ENCODE results near the gene CBLL2.
"Not testable (repeated sequence)": the region's sequence is repeated elsewhere in the genome, so short reads cannot be mapped to it uniquely, and the experiment has no call there.

Gene CBLL2

DNA sequence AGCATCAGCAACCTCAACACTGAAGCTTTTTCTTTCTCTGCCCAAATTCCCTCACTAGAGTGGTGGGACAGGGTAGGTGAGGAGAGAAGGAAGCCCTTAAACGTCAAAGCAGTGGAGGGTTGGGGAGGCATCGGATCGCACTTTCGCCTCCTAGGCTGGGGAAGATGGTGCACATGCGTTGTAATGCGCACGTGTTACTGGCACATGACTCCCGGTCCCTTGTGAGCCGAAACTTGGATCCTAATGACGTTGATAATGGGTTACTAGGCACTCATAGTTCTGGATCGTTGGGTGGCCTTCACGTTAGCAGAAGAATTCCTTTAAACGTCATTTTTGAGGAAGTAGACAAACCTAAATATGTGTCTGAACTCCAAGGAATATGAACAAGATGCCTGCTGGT is at the start of gene CBLL2:
Gene CBLL2, plus strand, starts transcription at position 301 of the 400 bp plus-strand sequence. Its CDS starts 79 bp downstream, at position 380.
- DNase-seq (ENCODE audit: low read depth in 2 of 2, low spot score in 1 of 2), result no peak

- DNase-seq (ENCODE audit: low read depth in 2 of 2, low spot score in 1 of 2), result no peak
These were observed 38.3 kb upstream of the CBLL2 start for GRCh38 chrX:22234380-22234779.

DNA sequence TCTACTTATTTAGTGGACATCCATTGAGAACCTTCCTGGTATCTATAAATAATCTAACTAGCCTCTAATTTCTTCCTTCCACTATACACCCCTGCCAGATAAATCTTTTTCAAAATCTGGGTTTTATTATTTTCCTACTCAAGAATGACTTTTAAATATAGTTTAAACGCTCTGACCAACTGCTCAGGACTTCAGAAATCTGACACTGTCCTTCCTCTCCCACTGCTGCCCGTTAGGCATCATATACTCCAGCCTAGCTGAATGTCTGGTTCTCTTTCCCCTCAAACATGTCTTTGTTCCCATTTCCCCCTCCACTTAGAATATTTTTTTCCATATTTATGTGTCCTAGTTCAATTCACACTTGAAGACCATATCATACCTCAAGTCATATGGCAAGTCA is 35.2 kb upstream of the CBLL2 start:
- no peak for DNase-seq (ENCODE audit: low read depth in 2 of 2, low spot score in 1 of 2)

DNA sequence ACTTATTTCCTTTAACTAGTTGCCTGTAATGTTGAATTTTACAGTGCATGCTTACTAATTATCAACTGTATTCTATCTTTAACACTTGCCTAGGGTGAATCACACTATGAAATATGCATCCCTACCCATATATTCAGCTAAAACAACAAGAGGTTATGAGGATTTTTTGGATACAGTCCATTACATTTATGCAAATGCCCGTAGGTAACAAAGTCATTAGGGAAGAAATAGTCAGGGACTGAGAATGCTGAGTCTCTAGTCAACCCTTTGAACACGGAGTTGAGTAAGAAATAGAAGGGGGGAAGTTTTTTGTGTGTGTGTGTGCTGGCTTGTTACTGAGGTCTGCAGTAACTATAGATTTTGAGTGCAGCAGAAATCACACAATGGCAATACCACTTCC is 26.1 kb upstream of the CBLL2 start:
- DNase-seq (ENCODE audit: low read depth in 2 of 2, low spot score in 1 of 2), result no peak

GRCh38 chrX:22247169-22247568 is 25.5 kb upstream of the CBLL2 start:
- DNase-seq (ENCODE audit: low read depth in 2 of 2, low spot score in 1 of 2), result no peak

GRCh38 chrX:22248401-22248800 is 24.3 kb upstream of the CBLL2 start:
- DNase-seq (ENCODE audit: low read depth in 2 of 2, low spot score in 1 of 2), result no peak

DNA sequence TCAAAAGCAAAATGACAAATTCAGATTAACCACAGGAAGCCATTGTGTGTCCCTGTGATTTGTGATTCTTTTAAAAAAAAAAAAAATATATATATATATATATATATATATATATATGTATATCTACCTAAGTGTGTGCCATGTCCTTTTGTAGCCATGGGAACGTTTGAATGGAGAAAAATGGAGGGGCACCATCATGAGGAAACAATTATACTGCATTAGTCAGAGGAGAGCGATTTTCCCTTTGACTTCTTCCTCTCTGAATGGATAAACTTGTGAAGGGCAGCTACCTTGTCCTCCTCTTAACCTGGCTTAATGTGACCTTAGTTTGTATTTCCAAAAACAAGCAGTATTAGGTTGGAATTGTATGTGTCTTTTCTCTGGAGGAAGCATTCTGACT is 23.3 kb upstream of the CBLL2 start:
- DNase-seq (ENCODE audit: low read depth in 2 of 2, low spot score in 1 of 2), result no peak

DNA sequence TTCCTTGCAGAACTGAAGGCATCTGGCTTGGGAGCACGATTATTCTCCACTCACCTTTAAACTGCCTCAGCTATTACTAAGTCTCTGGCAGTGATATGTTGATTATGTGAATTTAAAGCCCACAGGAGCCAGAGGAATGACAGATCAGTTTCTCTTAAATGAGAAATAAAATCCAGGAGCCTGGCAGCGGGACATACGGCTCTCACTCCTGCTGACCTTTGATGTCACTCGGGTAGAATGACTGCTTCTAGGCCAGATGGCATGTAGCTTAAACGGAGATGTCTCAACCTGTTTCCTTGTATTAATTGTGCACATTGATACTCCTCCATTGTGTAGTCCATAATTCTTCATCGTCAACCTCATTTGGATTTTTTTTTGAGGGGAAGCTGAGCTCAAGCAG is 4.0 kb upstream of the CBLL2 start:
- no peak for DNase-seq (ENCODE audit: low read depth in 2 of 2, low spot score in 1 of 2)

- DNase-seq (ENCODE audit: low read depth in 2 of 2, low spot score in 1 of 2), result no peak
These were observed 1.1 kb downstream of the CBLL2 start for GRCh38 chrX:22273714-22274317.

- DNase-seq (ENCODE audit: low read depth in 2 of 2, low spot score in 1 of 2), result no peak
These were observed 4.1 kb downstream of the CBLL2 start for GRCh38 chrX:22276781-22277180.

- no peak for DNase-seq (ENCODE audit: low read depth in 2 of 2, low spot score in 1 of 2)
These were observed 5.7 kb downstream of the CBLL2 start for GRCh38 chrX:22278375-22278774.

GRCh38 chrX:22289209-22289608 is 16.5 kb downstream of the CBLL2 start:
- not testable (repeated sequence) for DNase-seq (ENCODE audit: low read depth in 2 of 2, low spot score in 1 of 2)

DNA sequence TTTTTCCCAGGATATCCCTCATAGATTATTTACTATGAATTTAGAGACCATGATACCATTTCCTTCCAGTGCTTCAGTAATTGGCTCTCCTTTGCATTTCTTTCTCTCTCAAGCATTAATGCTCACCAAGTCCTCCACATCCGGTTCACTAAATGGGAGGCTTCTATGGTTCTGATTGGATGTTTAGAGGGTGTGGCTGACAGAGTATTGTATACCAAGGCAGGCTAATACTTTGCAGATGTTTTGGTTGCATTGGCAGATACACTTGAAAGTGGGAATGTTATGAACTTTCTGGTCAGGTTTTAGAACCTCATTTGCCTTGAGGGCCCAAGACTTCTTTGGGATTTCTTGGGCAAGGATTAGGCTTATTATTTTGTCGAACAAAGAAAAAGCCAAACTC is 24.2 kb downstream of the CBLL2 start:
- no peak for DNase-seq (ENCODE audit: low read depth in 2 of 2, low spot score in 1 of 2)

- no peak for DNase-seq (ENCODE audit: low read depth in 2 of 2, low spot score in 1 of 2)
These were observed 27.4 kb downstream of the CBLL2 start for GRCh38 chrX:22300130-22300529.

DNA sequence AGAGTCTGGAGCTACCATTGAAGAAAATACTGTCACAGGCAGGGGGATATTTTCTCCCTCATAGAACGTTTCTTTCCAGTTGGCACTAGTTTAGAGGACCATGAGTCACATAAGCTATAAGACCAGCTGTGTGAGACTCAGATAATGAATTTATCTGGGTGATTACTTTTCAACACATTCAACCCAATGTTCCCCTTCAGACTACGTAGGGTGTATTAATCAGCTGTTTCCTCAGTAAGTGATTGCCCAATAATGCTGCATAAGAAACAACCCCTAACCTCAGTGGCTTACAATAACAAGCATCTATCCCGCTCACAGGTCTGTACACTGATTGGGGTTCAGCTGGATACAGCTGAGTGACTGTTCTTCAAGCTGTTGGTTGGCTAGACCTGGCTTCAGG is 38.1 kb downstream of the CBLL2 start:
- no peak for DNase-seq (ENCODE audit: low read depth in 2 of 2, low spot score in 1 of 2)

- no peak for DNase-seq (ENCODE audit: low read depth in 2 of 2, low spot score in 1 of 2)
These were observed 41.1 kb downstream of the CBLL2 start for GRCh38 chrX:22313766-22314165.

DNA sequence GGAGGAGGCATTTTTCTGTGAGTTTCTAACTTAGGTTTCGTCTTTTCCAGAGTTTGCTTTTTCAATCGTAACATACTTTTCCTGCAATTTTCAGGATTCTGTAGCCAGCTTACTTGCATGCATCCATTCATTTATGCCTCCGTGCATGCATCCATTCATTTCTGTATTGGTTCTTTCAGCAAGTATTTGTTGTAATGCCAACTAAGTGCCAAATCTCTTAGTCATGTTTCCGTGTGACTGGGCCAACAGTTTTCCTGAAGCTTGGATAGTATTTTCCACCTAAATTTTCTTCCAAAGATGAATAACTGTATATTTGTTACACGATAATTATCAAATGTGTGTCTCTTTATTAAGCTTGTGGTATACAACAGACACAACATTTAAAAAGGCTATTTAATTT is 41.5 kb downstream of the CBLL2 start:
- DNase-seq (ENCODE audit: low read depth in 2 of 2, low spot score in 1 of 2), result no peak

GRCh38 chrX:22314692-22315091 is 42.0 kb downstream of the CBLL2 start:
- DNase-seq (ENCODE audit: low read depth in 2 of 2, low spot score in 1 of 2), result no peak

DNA sequence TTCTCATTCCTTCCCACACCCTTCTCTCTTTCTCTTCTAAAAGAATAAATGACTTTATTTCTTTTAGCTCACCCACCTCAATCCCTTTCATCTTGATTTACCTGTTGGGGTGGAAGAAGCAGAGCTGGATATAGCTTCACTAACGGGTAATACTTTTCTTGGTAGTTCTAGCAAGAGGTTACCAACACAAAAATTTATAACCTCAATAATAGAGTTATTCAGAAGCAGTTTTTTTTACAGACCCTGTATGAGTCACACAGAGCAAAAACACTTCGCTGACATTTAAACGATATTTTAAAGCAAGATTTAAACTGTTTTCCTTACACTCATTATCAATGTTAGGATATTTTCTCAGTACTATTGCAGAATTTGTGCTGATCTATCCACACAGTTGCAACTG is 42.4 kb downstream of the CBLL2 start:
- DNase-seq (ENCODE audit: low read depth in 2 of 2, low spot score in 1 of 2), result no peak

DNA sequence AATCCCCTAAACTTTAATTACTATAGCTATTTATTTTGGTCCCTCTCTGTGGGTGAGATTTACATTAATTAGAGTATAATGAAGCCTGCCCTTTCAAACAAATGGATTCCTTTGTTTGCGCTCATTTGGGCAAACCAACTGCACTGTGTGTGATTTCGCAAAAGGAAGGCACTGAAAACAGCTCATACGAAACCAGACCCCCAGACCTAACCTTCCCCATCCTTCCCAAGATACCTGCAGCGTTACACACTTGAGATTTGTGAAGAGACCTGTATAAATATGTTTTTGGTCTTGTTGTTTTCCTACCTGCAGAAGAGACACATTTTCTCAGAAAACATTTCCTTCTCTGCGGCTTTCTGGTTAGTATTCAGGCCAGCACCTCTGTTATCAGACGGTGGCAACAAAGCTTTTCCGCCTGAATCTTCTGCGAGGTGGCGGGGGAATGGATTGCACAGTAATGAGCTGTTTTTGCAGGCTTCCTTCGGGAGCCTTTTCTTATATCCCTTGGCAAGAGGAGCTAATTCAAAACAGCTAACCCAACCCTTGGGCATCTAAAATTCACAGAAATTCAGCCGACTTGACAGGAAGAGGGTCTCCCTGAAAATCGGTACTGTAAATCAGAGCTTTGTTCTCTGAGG is 47.6 kb downstream of the CBLL2 start:
- no peak for DNase-seq (ENCODE audit: low read depth in 2 of 2, low spot score in 1 of 2)

DNA sequence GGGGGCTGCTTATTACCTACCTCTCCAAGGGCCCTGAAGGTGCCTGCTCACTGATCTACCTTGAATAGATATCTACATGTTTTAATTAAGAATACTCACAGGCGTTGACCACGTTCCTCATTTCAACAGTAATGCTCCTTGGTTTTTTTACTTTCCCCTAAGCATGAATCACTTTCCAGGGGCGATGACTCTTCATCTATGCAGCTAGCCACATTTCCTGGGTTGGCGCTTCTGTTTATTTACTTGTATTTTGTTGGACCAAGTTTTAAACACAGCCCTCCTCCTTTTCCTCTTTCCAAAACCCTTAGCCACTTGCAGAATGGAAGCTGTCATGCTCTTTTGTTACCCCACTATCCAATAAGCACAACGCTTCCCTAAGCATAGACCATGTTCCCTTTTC is 50.8 kb downstream of the CBLL2 start:
- DNase-seq (ENCODE audit: low read depth in 2 of 2, low spot score in 1 of 2), result no peak

Measured in stimulated activated CD8-positive, alpha-beta memory T cell treated with anti-CD3 and anti-CD28 coated beads, Interleukin-4, amount 100 ng/mL, for 1 hour (primary cell).